Suprapubic skin (tissue), 4 donors: ENCODE measurements around the gene AATF.

Source experiments
- CTCF ChIP-seq, 2 donors: fragments of 200-600 bp in 1 of 2; fragments of 450-650 bp in 1 of 2; sonication (generic) in 1 of 2; IDR thresholded peaks; one replicate each; pipeline ENCODE4 v1.5.1; 2016 to 2019; ENCODE audit warnings: antibody characterized with exemption in 2 of 2, mild to moderate bottlenecking in 1 of 2, moderate library complexity in 1 of 2
- EP300 ChIP-seq: sonication (generic); formaldehyde crosslinking; IDR thresholded peaks from one replicate; pipeline ENCODE4 v1.6.1; 2017; ENCODE audit warnings: antibody characterized with exemption
- POLR2A ChIP-seq, 2 donors: fragments of 450-650 bp; IDR thresholded peaks; one replicate each; pipeline ENCODE4 v1.6.1; 2017; ENCODE audit warnings: antibody characterized with exemption in 2 of 2, mild to moderate bottlenecking in 2 of 2, moderate library complexity in 2 of 2
- POLR2AphosphoS5 ChIP-seq, 3 donors: sonication (generic); formaldehyde crosslinking; IDR thresholded peaks; one replicate each; pipeline ENCODE4 v1.6.1; 2017; ENCODE audit warnings: antibody characterized with exemption in 3 of 3

- no peak for TF ChIP-seq CTCF (IDR thresholded peaks at IDR 0.05)
- TF ChIP-seq POLR2AphosphoS5 (IDR thresholded peaks at IDR 0.05): no peak
- no peak for TF ChIP-seq EP300
- TF ChIP-seq POLR2A (IDR thresholded peaks at IDR 0.05): no peak
Measured at GRCh38 chr17:37041932-37042331, 93.2 kb downstream of the AATF start.
